ENCODE results near the gene FOLR3.

DNA sequence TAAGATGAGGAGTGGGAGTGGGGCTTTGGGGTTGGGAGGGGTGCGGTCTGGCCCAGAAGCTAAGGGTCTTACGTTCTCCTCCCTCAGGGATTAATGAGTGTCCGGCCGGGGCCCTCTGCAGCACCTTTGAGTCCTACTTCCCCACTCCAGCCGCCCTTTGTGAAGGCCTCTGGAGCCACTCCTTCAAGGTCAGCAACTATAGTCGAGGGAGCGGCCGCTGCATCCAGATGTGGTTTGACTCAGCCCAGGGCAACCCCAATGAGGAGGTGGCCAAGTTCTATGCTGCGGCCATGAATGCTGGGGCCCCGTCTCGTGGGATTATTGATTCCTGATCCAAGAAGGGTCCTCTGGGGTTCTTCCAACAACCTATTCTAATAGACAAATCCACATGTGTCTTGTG is 4.0 kb downstream of the FOLR3 start:
- TF ChIP-seq, protein P1, sequence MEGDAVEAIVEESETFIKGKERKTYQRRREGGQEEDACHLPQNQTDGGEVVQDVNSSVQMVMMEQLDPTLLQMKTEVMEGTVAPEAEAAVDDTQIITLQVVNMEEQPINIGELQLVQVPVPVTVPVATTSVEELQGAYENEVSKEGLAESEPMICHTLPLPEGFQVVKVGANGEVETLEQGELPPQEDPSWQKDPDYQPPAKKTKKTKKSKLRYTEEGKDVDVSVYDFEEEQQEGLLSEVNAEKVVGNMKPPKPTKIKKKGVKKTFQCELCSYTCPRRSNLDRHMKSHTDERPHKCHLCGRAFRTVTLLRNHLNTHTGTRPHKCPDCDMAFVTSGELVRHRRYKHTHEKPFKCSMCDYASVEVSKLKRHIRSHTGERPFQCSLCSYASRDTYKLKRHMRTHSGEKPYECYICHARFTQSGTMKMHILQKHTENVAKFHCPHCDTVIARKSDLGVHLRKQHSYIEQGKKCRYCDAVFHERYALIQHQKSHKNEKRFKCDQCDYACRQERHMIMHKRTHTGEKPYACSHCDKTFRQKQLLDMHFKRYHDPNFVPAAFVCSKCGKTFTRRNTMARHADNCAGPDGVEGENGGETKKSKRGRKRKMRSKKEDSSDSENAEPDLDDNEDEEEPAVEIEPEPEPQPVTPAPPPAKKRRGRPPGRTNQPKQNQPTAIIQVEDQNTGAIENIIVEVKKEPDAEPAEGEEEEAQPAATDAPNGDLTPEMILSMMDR (conservative IDR thresholded peaks at IDR 0.05) = no peak
- TF ChIP-seq EZH2 (IDR thresholded peaks at IDR 0.05; ENCODE audit: low read depth) = no peak

Data from PC-9 (cell line).